HCEC 1CT (cell line): Measurements from ENCODE around the gene DNAH17.

ENCODE experiments used
- DNase-seq: peaks from one replicate; pipeline ENCODE4 v3.0.0-alpha.2; 2017

Gene DNAH17

GRCh38 chr17:78441271-78441971, 135.8 kb downstream of the DNAH17 start:
- DNase-seq: no peak

- DNase-seq: no peak
Measured at GRCh38 chr17:78438694-78439325, 138.4 kb downstream of the DNAH17 start.

- DNase-seq: no peak
Measured at GRCh38 chr17:78438271-78438691, 138.9 kb downstream of the DNAH17 start.

GRCh38 chr17:78437508-78438169, 139.6 kb downstream of the DNAH17 start:
- DNase-seq: no peak

GRCh38 chr17:78435330-78436005, 141.7 kb downstream of the DNAH17 start:
- no peak for DNase-seq

- no peak for DNase-seq
Measured at GRCh38 chr17:78434455-78435329, 142.5 kb downstream of the DNAH17 start.

GRCh38 chr17:78433780-78434335, 143.3 kb downstream of the DNAH17 start:
- no peak for DNase-seq

GRCh38 chr17:78433013-78433727, 144.0 kb downstream of the DNAH17 start:
- DNase-seq: no peak

- DNase-seq: no peak
Measured at GRCh38 chr17:78432226-78433012, 144.8 kb downstream of the DNAH17 start.

- DNase-seq: no peak
Measured at GRCh38 chr17:78431692-78431958, 145.6 kb downstream of the DNAH17 start.

- no peak for DNase-seq
Measured at GRCh38 chr17:78430892-78431691, 146.1 kb downstream of the DNAH17 start.

- DNase-seq: peak; percentile 66
Measured at GRCh38 chr17:78429618-78429995, 147.6 kb downstream of the DNAH17 start.

GRCh38 chr17:78428836-78429617, 148.2 kb downstream of the DNAH17 start:
- no peak for DNase-seq

GRCh38 chr17:78428025-78428575, 149.1 kb downstream of the DNAH17 start:
- no peak for DNase-seq

- no peak for DNase-seq
Measured at GRCh38 chr17:78427140-78427539, 150.1 kb downstream of the DNAH17 start.

- DNase-seq: no peak
Measured at GRCh38 chr17:78426293-78426879, 150.8 kb downstream of the DNAH17 start.

GRCh38 chr17:78425429-78425828, 151.8 kb downstream of the DNAH17 start:
- no peak for DNase-seq

GRCh38 chr17:78423961-78424675, 153.1 kb downstream of the DNAH17 start:
- DNase-seq: no peak
